Activated CD8-positive, alpha-beta memory T cell treated with anti-CD3 and anti-CD28 coated beads for 48 hours (primary cell): ENCODE results near the gene RPTOR.
"Not testable (repeated sequence)": the region's sequence is repeated elsewhere in the genome, so short reads cannot be mapped to it uniquely, and the experiment has no call there.

Experiments used
- DNase-seq, 3 experiments: peaks; one replicate each; pipeline ENCODE4 v3.0.0-alpha.2; 2020; ENCODE audit warnings: low read depth in 2 of 3, low spot score in 2 of 3

Gene RPTOR

GRCh38 chr17:80614332-80615047 is 69.9 kb downstream of the RPTOR start:
- no peak for DNase-seq

GRCh38 chr17:80615376-80615775 is 70.7 kb downstream of the RPTOR start:
- DNase-seq, result no peak

- no peak for DNase-seq
Observed at GRCh38 chr17:80616705-80617104, 72.1 kb downstream of the RPTOR start.

- no peak for DNase-seq
Observed at GRCh38 chr17:80618304-80618703, 73.7 kb downstream of the RPTOR start.

GRCh38 chr17:80619535-80620235 is 75.0 kb downstream of the RPTOR start:
- DNase-seq, result no peak

- DNase-seq, result no peak
Observed at GRCh38 chr17:80621335-80621996, 76.8 kb downstream of the RPTOR start.

GRCh38 chr17:80621997-80622357 is 77.3 kb downstream of the RPTOR start:
- no peak for DNase-seq

GRCh38 chr17:80624864-80625263 is 80.2 kb downstream of the RPTOR start:
- no peak for DNase-seq

GRCh38 chr17:80625627-80626026 is 81.0 kb downstream of the RPTOR start:
- DNase-seq, result no peak

- DNase-seq, result not testable (repeated sequence)
Observed at GRCh38 chr17:80628881-80629280, 84.2 kb downstream of the RPTOR start.

- DNase-seq, result no peak
Observed at GRCh38 chr17:80629298-80630028, 84.8 kb downstream of the RPTOR start.

GRCh38 chr17:80630560-80631120 is 86.0 kb downstream of the RPTOR start:
- no peak for DNase-seq

GRCh38 chr17:80631142-80632045 is 86.8 kb downstream of the RPTOR start:
- no peak for DNase-seq

- no peak for DNase-seq
Observed at GRCh38 chr17:80632046-80632581, 87.5 kb downstream of the RPTOR start.

GRCh38 chr17:80633207-80633606 is 88.6 kb downstream of the RPTOR start:
- DNase-seq, result no peak

GRCh38 chr17:80633994-80634566 is 89.4 kb downstream of the RPTOR start:
- DNase-seq, result no peak

- no peak for DNase-seq
Observed at GRCh38 chr17:80636361-80637018, 91.9 kb downstream of the RPTOR start.

GRCh38 chr17:80637048-80637781 is 92.6 kb downstream of the RPTOR start:
- DNase-seq, result no peak
